Astrocyte (in vitro differentiated cells and primary cell): ENCODE measurements around the gene SH2D3A. TPM values are rescaled to one million over a fixed set of nuclear protein-coding genes. Genes with fewer than 3 reads are reported as not detected.

ENCODE experiments used
- DNase-seq: peaks from one replicate; pipeline ENCODE4 v3.0.0-alpha.2; 2010; ENCODE audit warnings: low read depth
- FAIRE-seq: peaks from 2 replicates; lab custom pipeline; 2011; peaks lifted over from hg19 to GRCh38; lab: Jason Lieb, UNC
- H2AFZ ChIP-seq: 2 replicates; pipeline ENCODE4 v1.6.0; 2012; ENCODE audit warnings: low read depth, low read length, inconsistent platforms
- H3K27ac ChIP-seq: 2 replicates; pipeline ENCODE4 v1.5.1; 2011; ENCODE audit warnings: low read depth, low read length, inconsistent platforms
- H3K27me3 ChIP-seq: 2 replicates; pipeline ENCODE4 v1.6.0; 2011; ENCODE audit warnings: low read length, inconsistent platforms; ENCODE audit not compliant: insufficient read depth
- H3K36me3 ChIP-seq: 2 replicates; pipeline ENCODE4 v1.5.1; 2011; ENCODE audit warnings: low read length, inconsistent platforms; ENCODE audit not compliant: insufficient read depth
- H3K4me1 ChIP-seq: 2 replicates; pipeline ENCODE4 v1.5.1; 2011; ENCODE audit warnings: low read length, inconsistent platforms; ENCODE audit not compliant: insufficient read depth
- H3K4me2 ChIP-seq: 2 replicates; pipeline ENCODE4 v1.6.0; 2012; ENCODE audit warnings: low read length, inconsistent platforms
- H3K4me3 ChIP-seq: 2 replicates; pipeline ENCODE4 v1.5.1; 2011; ENCODE audit warnings: low read depth, mild to moderate bottlenecking, low read length, inconsistent platforms; ENCODE audit not compliant: insufficient read depth
- H3K79me2 ChIP-seq: 2 replicates; pipeline ENCODE4 v1.6.0; 2012; ENCODE audit warnings: mild to moderate bottlenecking, low read length, inconsistent platforms; ENCODE audit not compliant: insufficient read depth
- H3K9ac ChIP-seq: 2 replicates; pipeline ENCODE4 v1.6.0; 2012; ENCODE audit warnings: mild to moderate bottlenecking, low read length, inconsistent platforms
- H3K9me3 ChIP-seq: 2 replicates; pipeline ENCODE4 v1.5.1; 2012; ENCODE audit warnings: low read depth, mild to moderate bottlenecking, low read length, inconsistent platforms; ENCODE audit not compliant: insufficient read depth
- H4K20me1 ChIP-seq: 2 replicates; pipeline ENCODE4 v1.6.0; 2012; ENCODE audit warnings: low read length, inconsistent platforms; ENCODE audit not compliant: insufficient read depth
- H3K27ac Mint-ChIP-seq: one replicate; pipeline ENCODE4 v1.8.0; 2021; ENCODE audit warnings: mild to moderate bottlenecking, mixed read lengths; ENCODE audit not compliant: unreplicated experiment
- H3K27me3 Mint-ChIP-seq: one replicate; pipeline ENCODE4 v1.8.0; 2021; ENCODE audit warnings: low read depth, mixed read lengths; ENCODE audit not compliant: unreplicated experiment
- H3K36me3 Mint-ChIP-seq: one replicate; pipeline ENCODE4 v1.8.0; 2021; ENCODE audit warnings: low read depth, mixed read lengths; ENCODE audit not compliant: unreplicated experiment
- H3K4me1 Mint-ChIP-seq: one replicate; pipeline ENCODE4 v1.8.0; 2021; ENCODE audit warnings: low read depth, mixed read lengths; ENCODE audit not compliant: unreplicated experiment
- H3K4me3 Mint-ChIP-seq: one replicate; pipeline ENCODE4 v1.8.0; 2021; ENCODE audit warnings: mild to moderate bottlenecking, moderate library complexity, mixed read lengths; ENCODE audit not compliant: unreplicated experiment
- H3K9me3 Mint-ChIP-seq: one replicate; pipeline ENCODE4 v1.8.0; 2021; ENCODE audit warnings: mild to moderate bottlenecking, mixed read lengths; ENCODE audit not compliant: unreplicated experiment
- CTCF ChIP-seq: IDR thresholded peaks from 2 replicates; pipeline ENCODE4 v1.5.1; 2011; ENCODE audit warnings: low read depth, mild to moderate bottlenecking, inconsistent platforms, low read length, moderate library complexity; ENCODE audit not compliant: insufficient read depth
- EZH2 ChIP-seq: IDR thresholded peaks from 2 replicates; pipeline ENCODE4 v1.6.1; 2012; ENCODE audit warnings: mild to moderate bottlenecking, low read length, inconsistent platforms; ENCODE audit not compliant: insufficient read depth
- total RNA-seq: library from RNA; stranded (reverse); gene quantifications from 2 replicates; pipeline ENCODE4 v1.2.1, GENCODE V29; 2021

The SH2D3A gene
- total RNA-seq, 1 donor from 2014 or later: 2.6 TPM

GRCh38 chr19:6724631-6725492, 42.4 kb downstream of the SH2D3A start:
- Mint-ChIP-seq H3K9me3 (peaks cover under 1% of the 10 kb centered on the region), H3K4me1 (peaks cover 2% of the 10 kb centered on the region), H3K4me3 (no peak overlapping the region), H3K27me3 (peaks cover 3% of the 10 kb centered on the region), H3K27ac (no peak overlapping the region), H3K36me3 (peaks cover 5% of the 10 kb centered on the region)
- TF ChIP-seq CTCF: no peak
- TF ChIP-seq EZH2: no peak
- no peaks in the 10 kb centered on the region for H3K4me1 ChIP-seq
- no peak overlapping the region for H3K27ac ChIP-seq
- no peaks in the 10 kb centered on the region for H3K36me3 ChIP-seq
- H3K4me3 ChIP-seq: no peak overlapping the region
- H3K9ac ChIP-seq: no peak overlapping the region
- FAIRE-seq (no peak), DNase-seq (no peak)
- H3K79me2 ChIP-seq: no peaks in the 10 kb centered on the region
- H2AFZ ChIP-seq: no peak overlapping the region
- no peaks in the 10 kb centered on the region for H3K27me3 ChIP-seq
- H3K4me2 ChIP-seq: no peak overlapping the region
- H4K20me1 ChIP-seq: no peaks in the 10 kb centered on the region
- H3K9me3 ChIP-seq: no peaks in the 10 kb centered on the region

GRCh38 chr19:6723738-6724137, 43.5 kb downstream of the SH2D3A start:
- Mint-ChIP-seq H3K4me3 (no peak overlapping the region), H3K36me3 (peaks cover 2% of the 10 kb centered on the region), H3K27ac (no peak overlapping the region), H3K27me3 (peaks cover 8% of the 10 kb centered on the region), H3K4me1 (peaks cover 2% of the 10 kb centered on the region), H3K9me3 (peaks cover 3% of the 10 kb centered on the region)
- H3K36me3 ChIP-seq: no peaks in the 10 kb centered on the region
- no peaks in the 10 kb centered on the region for H3K27me3 ChIP-seq
- TF ChIP-seq EZH2 (no peak), CTCF (no peak)
- H3K4me2 ChIP-seq: no peak overlapping the region
- no peak overlapping the region for H3K27ac ChIP-seq
- no peaks in the 10 kb centered on the region for H3K9me3 ChIP-seq
- H3K79me2 ChIP-seq: no peaks in the 10 kb centered on the region
- DNase-seq: peak; percentile 11
- H3K4me3 ChIP-seq: no peak overlapping the region
- no peaks in the 10 kb centered on the region for H4K20me1 ChIP-seq
- no peak overlapping the region for H3K9ac ChIP-seq
- no peak for FAIRE-seq
- no peak overlapping the region for H2AFZ ChIP-seq
- no peaks in the 10 kb centered on the region for H3K4me1 ChIP-seq

- Histone ChIP-seq H3K9me3 (no peaks in the 10 kb centered on the region), H3K27ac (no peak overlapping the region), H3K4me3 (no peak overlapping the region), H4K20me1 (no peaks in the 10 kb centered on the region), H3K36me3 (no peaks in the 10 kb centered on the region), H2AFZ (no peak overlapping the region), H3K4me2 (no peak overlapping the region), H3K9ac (no peak overlapping the region), H3K4me1 (no peaks in the 10 kb centered on the region), H3K27me3 (no peaks in the 10 kb centered on the region), H3K79me2 (no peaks in the 10 kb centered on the region)
- no peak for FAIRE-seq
- TF ChIP-seq EZH2 (no peak), CTCF (no peak)
- peak; percentile 39 for DNase-seq
- H3K4me1 Mint-ChIP-seq: peaks cover 2% of the 10 kb centered on the region
- no peak overlapping the region for H3K4me3 Mint-ChIP-seq
- H3K27ac Mint-ChIP-seq: no peak overlapping the region
- peaks cover 8% of the 10 kb centered on the region for H3K27me3 Mint-ChIP-seq
- H3K36me3 Mint-ChIP-seq: no peaks in the 10 kb centered on the region
- peaks cover 3% of the 10 kb centered on the region for H3K9me3 Mint-ChIP-seq
These were observed 44.1 kb downstream of the SH2D3A start for GRCh38 chr19:6723108-6723618.
